Hepatocyte (in vitro differentiated cells): ENCODE measurements around the gene FBXO42. TPM values are rescaled to one million over a fixed set of nuclear protein-coding genes. Genes with fewer than 3 reads are reported as not detected.

Source experiments
- DNase-seq: peaks from one replicate; pipeline ENCODE4 v3.0.0-alpha.2; 2016; ENCODE audit warnings: low spot score
- H2AFZ ChIP-seq: fragments of 200-600 bp; sonication (generic); 2 replicates; pipeline ENCODE4 v1.6.0; 2016; ENCODE audit warnings: antibody characterized with exemption, mild to moderate bottlenecking
- H3K27ac ChIP-seq: fragments of 200-600 bp; sonication (generic); 2 replicates; pipeline ENCODE4 v1.5.1; 2016; ENCODE audit warnings: mild to moderate bottlenecking
- H3K27me3 ChIP-seq: fragments of 200-600 bp; sonication (generic); 2 replicates; pipeline ENCODE4 v1.6.1; 2016
- H3K36me3 ChIP-seq: fragments of 200-600 bp; sonication (generic); replicated peaks from 2 replicates; pipeline ENCODE4 v1.5.1; 2016; ENCODE audit warnings: low read depth; ENCODE audit not compliant: insufficient read depth
- H3K4me1 ChIP-seq: fragments of 200-600 bp; sonication (generic); 2 replicates; pipeline ENCODE4 v1.5.1; 2016; ENCODE audit warnings: mild to moderate bottlenecking, moderate library complexity; ENCODE audit not compliant: insufficient read depth
- H3K4me2 ChIP-seq: fragments of 200-600 bp; sonication (generic); 2 replicates; pipeline ENCODE4 v1.6.0; 2016
- H3K4me3 ChIP-seq: fragments of 200-600 bp; sonication (generic); 2 replicates; pipeline ENCODE4 v1.5.1; 2016; ENCODE audit warnings: mild to moderate bottlenecking
- H3K79me2 ChIP-seq: fragments of 200-600 bp; sonication (generic); 2 replicates; pipeline ENCODE4 v1.6.0; 2017; ENCODE audit warnings: mild to moderate bottlenecking
- H3K9me2 ChIP-seq: fragments of 200-600 bp; sonication (generic); replicated peaks from 2 replicates; pipeline ENCODE4 v1.6.0; 2017; ENCODE audit warnings: mild to moderate bottlenecking; ENCODE audit not compliant: insufficient read depth
- H3K9me3 ChIP-seq: fragments of 200-600 bp; sonication (generic); 2 replicates; pipeline ENCODE4 v1.5.1; 2016; ENCODE audit warnings: low read depth, mild to moderate bottlenecking
- H4K20me1 ChIP-seq: fragments of 200-600 bp; sonication (generic); 2 replicates; pipeline ENCODE4 v1.6.0; 2016; ENCODE audit warnings: mild to moderate bottlenecking; ENCODE audit not compliant: insufficient read depth, poor library complexity, severe bottlenecking
- EZH2 ChIP-seq: fragments of 200-600 bp; sonication (generic); IDR thresholded peaks from 2 replicates; pipeline ENCODE4 v1.6.1; 2016; ENCODE audit warnings: antibody characterized with exemption, mild to moderate bottlenecking, borderline replicate concordance
- EZH2phosphoT487 ChIP-seq: fragments of 200-600 bp; sonication (generic); IDR thresholded peaks from one replicate; pipeline ENCODE4 v1.6.1; 2018; ENCODE audit warnings: antibody characterized with exemption, mild to moderate bottlenecking, low read depth, moderate library complexity; ENCODE audit not compliant: unreplicated experiment, severe bottlenecking
- WGBS: methylation state at CpG from one replicate; pipeline ENCODE4 v1.1.6; 2016; ENCODE audit warnings: low lambda C conversion rate; ENCODE audit errors: missing lambda C conversion rate; 5-methylcytosine and 5-hydroxymethylcytosine counted together
- polyA plus RNA-seq: library from polyadenylated mRNA; unstranded; fragments of >200 nt; fragmentation: Nextera tagmentation; extraction: Ambion mirVana; gene quantifications from 2 replicates; pipeline ENCODE4 v1.2.1, GENCODE V29; 2016
- total RNA-seq: library from RNA; depleted of rRNA; stranded (reverse); fragments of >200 nt; gene quantifications from 2 replicates; pipeline ENCODE4 v1.2.3, GENCODE V29; 2014
- TF ChIP-seq, protein P1 (sequence below): fragments of 200-600 bp; sonication (generic); IDR thresholded peaks from 2 replicates; pipeline ENCODE4 v1.5.1; 2016; ENCODE audit warnings: antibody characterized with exemption, mild to moderate bottlenecking; ENCODE audit not compliant: poor library complexity

The FBXO42 gene
- total and polyA plus RNA-seq, 2 experiments from 2014 or later: 19.5 to 21.1 TPM

DNA sequence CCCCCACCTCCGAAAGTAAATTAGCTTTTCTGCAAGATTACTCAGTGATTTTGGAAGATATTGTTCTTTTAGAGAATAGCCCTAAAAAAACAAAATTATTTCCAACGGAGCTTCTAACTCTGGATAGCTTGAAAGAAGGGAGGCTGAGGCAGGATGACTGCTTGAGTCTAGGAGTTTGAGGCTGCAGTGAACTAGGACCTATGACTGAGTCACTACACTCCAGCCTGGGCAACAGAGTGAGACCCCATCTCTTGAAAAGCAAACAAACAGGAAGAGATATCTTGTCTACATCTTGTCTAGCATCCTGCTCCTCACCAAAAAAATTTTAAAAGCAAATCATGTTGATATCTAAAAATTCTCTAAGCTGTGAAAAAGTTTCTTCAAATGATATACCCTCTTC, 73.1 kb downstream of the FBXO42 start:
- Histone ChIP-seq H3K27me3 (no peaks in the 10 kb centered on the region), H2AFZ (no peak overlapping the region), H3K4me1 (no peaks in the 10 kb centered on the region), H3K9me3 (no peaks in the 10 kb centered on the region), H4K20me1 (no peaks in the 10 kb centered on the region), H3K27ac (no peak overlapping the region), H3K4me2 (no peak overlapping the region), H3K4me3 (no peak overlapping the region), H3K36me3 (no peaks in the 10 kb centered on the region), H3K79me2 (peaks cover 11% of the 10 kb centered on the region), H3K9me2 (no peaks in the 10 kb centered on the region)
- WGBS: 97% methylated on average over 2 of the region's 2 CpGs
- DNase-seq: no peak
- TF ChIP-seq EZH2phosphoT487 (no peak), EZH2 (no peak)
- TF ChIP-seq, protein P1, sequence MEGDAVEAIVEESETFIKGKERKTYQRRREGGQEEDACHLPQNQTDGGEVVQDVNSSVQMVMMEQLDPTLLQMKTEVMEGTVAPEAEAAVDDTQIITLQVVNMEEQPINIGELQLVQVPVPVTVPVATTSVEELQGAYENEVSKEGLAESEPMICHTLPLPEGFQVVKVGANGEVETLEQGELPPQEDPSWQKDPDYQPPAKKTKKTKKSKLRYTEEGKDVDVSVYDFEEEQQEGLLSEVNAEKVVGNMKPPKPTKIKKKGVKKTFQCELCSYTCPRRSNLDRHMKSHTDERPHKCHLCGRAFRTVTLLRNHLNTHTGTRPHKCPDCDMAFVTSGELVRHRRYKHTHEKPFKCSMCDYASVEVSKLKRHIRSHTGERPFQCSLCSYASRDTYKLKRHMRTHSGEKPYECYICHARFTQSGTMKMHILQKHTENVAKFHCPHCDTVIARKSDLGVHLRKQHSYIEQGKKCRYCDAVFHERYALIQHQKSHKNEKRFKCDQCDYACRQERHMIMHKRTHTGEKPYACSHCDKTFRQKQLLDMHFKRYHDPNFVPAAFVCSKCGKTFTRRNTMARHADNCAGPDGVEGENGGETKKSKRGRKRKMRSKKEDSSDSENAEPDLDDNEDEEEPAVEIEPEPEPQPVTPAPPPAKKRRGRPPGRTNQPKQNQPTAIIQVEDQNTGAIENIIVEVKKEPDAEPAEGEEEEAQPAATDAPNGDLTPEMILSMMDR: no peak

DNA sequence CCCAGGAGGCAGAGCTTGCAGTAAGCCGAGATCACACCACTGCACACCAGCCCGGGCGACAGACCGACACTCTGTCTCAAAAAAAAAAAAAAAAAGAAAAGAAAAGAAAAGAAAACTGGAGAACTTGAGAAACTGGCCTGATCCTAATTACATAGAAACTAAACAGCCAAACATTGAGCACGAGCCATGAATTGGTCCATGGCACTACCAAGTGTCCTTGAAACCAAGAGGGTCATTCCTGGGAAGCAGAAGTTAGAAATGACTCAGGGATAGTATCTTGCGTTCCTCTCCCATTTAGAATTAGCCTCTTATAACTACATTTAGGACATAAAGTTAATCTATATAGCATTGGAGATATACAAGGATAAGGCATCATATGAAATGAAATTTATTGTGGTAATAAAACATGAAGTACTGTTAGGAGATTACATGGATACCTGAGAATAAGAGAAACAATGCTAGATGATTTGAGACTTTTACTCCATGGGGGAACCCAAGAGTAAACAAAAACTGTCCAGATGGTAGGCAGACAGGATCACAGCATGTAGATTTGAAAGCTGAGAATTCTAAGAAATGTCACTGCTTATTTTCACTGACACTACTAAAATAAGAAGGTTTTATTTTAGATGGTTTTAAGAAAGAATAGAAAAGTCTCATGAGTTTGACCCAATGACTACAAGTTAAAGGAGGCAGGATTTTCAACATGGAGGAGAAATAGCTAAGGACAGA, 75.8 kb downstream of the FBXO42 start:
- Histone ChIP-seq H3K4me2 (no peak overlapping the region), H3K9me2 (no peaks in the 10 kb centered on the region), H3K27me3 (no peaks in the 10 kb centered on the region), H3K4me1 (no peaks in the 10 kb centered on the region), H3K79me2 (peaks cover 28% of the 10 kb centered on the region), H3K4me3 (no peak overlapping the region), H3K36me3 (no peaks in the 10 kb centered on the region), H3K9me3 (no peaks in the 10 kb centered on the region), H3K27ac (no peak overlapping the region), H2AFZ (no peak overlapping the region), H4K20me1 (peaks cover 3% of the 10 kb centered on the region)
- 95% methylated on average over 4 of the region's 6 CpGs for WGBS
- TF ChIP-seq EZH2: no peak
- TF ChIP-seq, protein P1: no peak
- DNase-seq: no peak

DNA sequence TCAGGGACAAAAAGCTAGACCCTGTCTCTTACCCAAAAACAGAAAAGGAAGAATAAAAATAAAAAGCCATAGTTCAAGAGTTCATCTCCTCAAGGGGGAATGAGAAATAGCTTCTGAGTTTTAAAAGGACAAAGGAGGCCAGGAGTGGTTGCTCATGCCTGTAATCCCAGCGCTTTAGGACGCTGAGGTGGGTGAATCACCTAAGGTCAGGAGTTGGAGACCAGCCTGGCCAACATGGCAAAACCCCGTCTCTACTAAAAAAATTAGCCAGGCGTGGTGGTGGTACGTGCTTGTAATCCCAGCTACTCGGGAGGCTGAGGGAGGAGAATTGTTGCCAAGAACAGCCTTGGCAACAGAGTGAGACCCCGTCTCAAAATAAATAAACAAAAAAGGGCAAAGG, 76.7 kb downstream of the FBXO42 start:
- Histone ChIP-seq H4K20me1 (peaks cover 3% of the 10 kb centered on the region), H3K4me3 (no peak overlapping the region), H3K36me3 (no peaks in the 10 kb centered on the region), H3K4me1 (no peaks in the 10 kb centered on the region), H3K9me3 (no peaks in the 10 kb centered on the region), H3K27me3 (no peaks in the 10 kb centered on the region), H3K27ac (no peak overlapping the region), H2AFZ (no peak overlapping the region), H3K9me2 (no peaks in the 10 kb centered on the region), H3K79me2 (peaks cover 28% of the 10 kb centered on the region), H3K4me2 (no peak overlapping the region)
- TF ChIP-seq EZH2phosphoT487 (no peak), EZH2 (no peak)
- TF ChIP-seq, protein P1: no peak
- no peak for DNase-seq
- 90% methylated on average over 7 of the region's 7 CpGs for WGBS
